Right lobe of liver (tissue), 6 donors: ENCODE data around the gene GLS. TPM values are rescaled to one million over a fixed set of nuclear protein-coding genes. Genes with fewer than 3 reads are reported as not detected.

Source experiments
- ATAC-seq, 4 donors: fragments of 200-7000 bp; cut with Tn5 transposase; one replicate each; pipeline ENCODE4 v1.9.1; 2020; ENCODE audit warnings: mild to moderate bottlenecking in 4 of 4, moderate library complexity in 4 of 4
- DNase-seq, 3 donors: peaks; one replicate each; pipeline ENCODE4 v3.0.0-alpha.2; 2020
- H3K27ac ChIP-seq, 3 donors: fragments of 200-600 bp; one replicate each; pipeline ENCODE4 v1.8.0; 2022
- H3K27me3 ChIP-seq, 2 donors: fragments of 200-600 bp; one replicate each; pipeline ENCODE4 v1.8.0; 2022
- H3K36me3 ChIP-seq, 4 donors: fragments of 200-600 bp; sonication (generic) in 1 of 4; one replicate each; pipeline versions ENCODE4 v1.5.1 to v1.8.0; 2017 to 2022; ENCODE audit warnings: control low read depth in 1 of 4
- H3K4me1 ChIP-seq, 4 donors: fragments of 200-600 bp; sonication (generic) in 1 of 4; one replicate each; pipeline versions ENCODE4 v1.5.1 to v1.8.0; 2017 to 2022; ENCODE audit warnings: control low read depth in 1 of 4
- H3K4me3 ChIP-seq, 3 donors: fragments of 200-600 bp; one replicate each; pipeline ENCODE4 v1.8.0; 2022
- H3K9me3 ChIP-seq, 4 donors: fragments of 200-600 bp; sonication (generic) in 1 of 4; one replicate each; pipeline versions ENCODE4 v1.5.1 to v1.8.0; 2017 to 2022; ENCODE audit warnings: control low read depth in 1 of 4
- POLR2A ChIP-seq: fragments of 450-650 bp; IDR thresholded peaks from one replicate; pipeline ENCODE4 v1.6.1; 2017; ENCODE audit warnings: antibody characterized with exemption, mild to moderate bottlenecking
- WGBS: methylation state at CpG from one replicate; pipeline ENCODE4 v1.1.6; 2018; ENCODE audit warnings: low coverage, low lambda C conversion rate; ENCODE audit not compliant: insufficient coverage; ENCODE audit errors: missing lambda C conversion rate; 5-methylcytosine and 5-hydroxymethylcytosine counted together
- intact Hi-C, 2 donors: fragments of 100-400 bp; cut with DNase I; formaldehyde crosslinking; loops; one replicate each; pipeline versions ENCODE4 v1.11.2 to v1.14.1; 2022
- total RNA-seq, 6 experiments: library from RNA; depleted of rRNA in 2 of 6; stranded (reverse); fragments of >200 nt in 2 of 6; fragmentation: NEBNext Ultra II Directional in 3 of 6; extraction: Animal tissue kit (Norgen Biotek cat#: 25700) in 3 of 6; gene quantifications; one replicate each; pipeline versions ENCODE4 v1.1.0 to v1.2.4, GENCODE V29; 2016 to 2023
- TF ChIP-seq, protein P1 (sequence below), 4 donors: fragments of 200-600 bp in 3 of 4; fragments of 450-650 bp in 1 of 4; IDR thresholded peaks; one replicate each; pipeline versions ENCODE4 v1.5.1 to v1.8.0; 2016 to 2022; ENCODE audit warnings: antibody characterized with exemption in 4 of 4, mild to moderate bottlenecking in 2 of 4
- donor health status: DM: no; HTN: yes; CAD: no.
- donor health status: DM: no; HTN: no; CAD: no.
- donor health status: DM: no; HTN: no; CAD: no.
- donor health status: DM: no; HTN: yes; CAD: no.
- donor health status: DM: no; HTN: yes; CAD: no.

The GLS gene
- total RNA-seq, 6 experiments from 2014 or later: 6.6 to 25.0 (median 16.9) TPM

DNA sequence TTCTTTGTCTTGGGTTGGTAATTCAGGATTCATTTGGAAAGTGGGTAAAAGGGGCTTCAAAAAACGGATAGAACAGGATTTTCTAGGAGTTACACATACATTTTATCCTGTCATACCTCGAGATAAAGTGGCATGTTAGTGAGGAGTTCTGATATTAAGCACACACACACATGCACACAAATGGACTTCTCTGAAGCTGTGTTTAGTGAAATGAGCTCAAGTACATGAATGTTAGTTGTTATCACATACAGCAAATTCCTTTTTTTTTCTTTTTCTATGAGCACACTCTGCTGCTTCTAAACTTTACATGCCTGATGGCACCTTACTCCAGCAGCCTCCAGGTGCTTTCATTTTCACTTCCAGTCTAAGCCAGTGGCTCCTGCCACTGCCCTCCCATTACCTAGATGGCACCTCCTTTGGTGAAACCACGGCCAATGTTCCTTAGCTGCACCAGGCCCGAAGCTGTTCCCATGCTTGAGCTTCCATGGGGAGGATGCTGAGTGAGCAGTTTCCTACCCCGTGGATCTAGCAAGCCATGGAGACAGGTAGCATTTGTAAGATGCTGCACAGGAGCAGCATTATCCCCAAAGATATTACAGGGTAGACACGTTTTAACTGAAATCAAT lies 83.7 kb downstream of the GLS start:
- WGBS: 81% methylated on average over 5 of the region's 6 CpGs
- no peak overlapping the region for H3K27ac ChIP-seq
- peaks cover 0 to 3% (median 0%) of the 10 kb centered on the region in 4 donors for H3K4me1 ChIP-seq
- intact Hi-C loops: no loop called here
- H3K4me3 ChIP-seq: no peak overlapping the region
- peaks cover 0 to 50% (median 19%) of the 10 kb centered on the region in 4 donors for H3K36me3 ChIP-seq
- H3K9me3 ChIP-seq: no peaks in the 10 kb centered on the region
- no peaks in the 10 kb centered on the region for H3K27me3 ChIP-seq
- DNase-seq: no peak
- no peak for TF ChIP-seq POLR2A
- TF ChIP-seq, protein P1, sequence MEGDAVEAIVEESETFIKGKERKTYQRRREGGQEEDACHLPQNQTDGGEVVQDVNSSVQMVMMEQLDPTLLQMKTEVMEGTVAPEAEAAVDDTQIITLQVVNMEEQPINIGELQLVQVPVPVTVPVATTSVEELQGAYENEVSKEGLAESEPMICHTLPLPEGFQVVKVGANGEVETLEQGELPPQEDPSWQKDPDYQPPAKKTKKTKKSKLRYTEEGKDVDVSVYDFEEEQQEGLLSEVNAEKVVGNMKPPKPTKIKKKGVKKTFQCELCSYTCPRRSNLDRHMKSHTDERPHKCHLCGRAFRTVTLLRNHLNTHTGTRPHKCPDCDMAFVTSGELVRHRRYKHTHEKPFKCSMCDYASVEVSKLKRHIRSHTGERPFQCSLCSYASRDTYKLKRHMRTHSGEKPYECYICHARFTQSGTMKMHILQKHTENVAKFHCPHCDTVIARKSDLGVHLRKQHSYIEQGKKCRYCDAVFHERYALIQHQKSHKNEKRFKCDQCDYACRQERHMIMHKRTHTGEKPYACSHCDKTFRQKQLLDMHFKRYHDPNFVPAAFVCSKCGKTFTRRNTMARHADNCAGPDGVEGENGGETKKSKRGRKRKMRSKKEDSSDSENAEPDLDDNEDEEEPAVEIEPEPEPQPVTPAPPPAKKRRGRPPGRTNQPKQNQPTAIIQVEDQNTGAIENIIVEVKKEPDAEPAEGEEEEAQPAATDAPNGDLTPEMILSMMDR (IDR thresholded peaks at IDR 0.05): no peak
- peak in 3 of 4 donors; percentile 17 to 54 (median 42) for ATAC-seq

DNA sequence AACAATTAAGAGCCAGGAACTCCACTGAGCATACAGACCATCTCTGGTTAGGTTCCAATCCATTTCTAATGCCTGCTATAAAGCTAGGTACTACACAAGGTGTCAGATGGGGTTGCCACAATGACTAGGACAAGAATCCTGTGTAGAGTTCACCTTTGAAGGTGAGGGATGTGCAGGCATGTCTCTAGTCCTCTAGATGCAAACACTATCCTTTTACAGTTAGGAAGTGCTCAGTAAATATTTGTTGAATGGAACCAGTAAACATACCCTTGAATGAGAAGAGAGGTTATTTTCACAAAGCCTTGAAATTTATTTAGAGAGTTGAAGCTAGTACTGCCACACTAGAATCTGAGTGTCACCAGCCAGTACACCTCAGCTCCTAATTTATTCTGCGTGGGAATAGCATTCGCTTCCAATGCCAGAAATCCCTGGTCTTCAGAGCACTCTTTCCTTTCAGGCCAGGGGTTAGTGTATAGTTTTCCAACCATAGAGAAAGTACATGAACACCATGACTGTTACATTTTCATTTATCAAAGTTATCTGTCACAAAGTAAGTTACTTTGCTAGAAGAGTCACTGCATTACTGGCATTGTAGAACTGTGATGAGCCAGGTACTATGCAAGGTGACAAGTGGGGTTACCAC lies 85.1 kb downstream of the GLS start:
- H3K9me3 ChIP-seq: no peaks in the 10 kb centered on the region

DNA sequence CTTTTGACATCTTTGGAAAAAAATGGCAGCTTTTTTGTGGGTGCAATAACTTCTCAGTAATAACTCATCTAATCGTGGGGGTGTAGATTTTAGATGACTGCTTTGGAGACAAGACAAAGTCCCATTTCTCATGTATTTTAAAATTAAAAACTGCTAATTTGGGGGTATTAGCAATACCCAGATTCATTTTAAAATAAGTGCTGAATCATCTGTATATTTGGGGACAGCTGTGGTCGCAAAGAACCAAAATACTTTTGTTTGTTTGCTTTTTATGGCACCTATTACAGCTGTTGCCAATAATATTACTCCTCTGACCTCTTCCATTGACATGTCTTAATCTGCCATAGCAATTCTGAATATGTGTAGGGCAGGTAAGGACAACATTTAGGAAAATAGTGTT lies 87.9 kb downstream of the GLS start:
- H3K4me1 ChIP-seq: peaks cover 0 to 3% (median 0%) of the 10 kb centered on the region in 4 donors
- H3K9me3 ChIP-seq: no peaks in the 10 kb centered on the region
- TF ChIP-seq, protein P1 (IDR thresholded peaks at IDR 0.05): no peak
- no peak for TF ChIP-seq POLR2A
- no peak overlapping the region for H3K4me3 ChIP-seq
- intact Hi-C loops: no loop called here
- ATAC-seq (no peak), DNase-seq (no peak)
- 92% methylated on average over 2 of the region's 2 CpGs for WGBS
- peaks cover 6 to 83% (median 38%) of the 10 kb centered on the region in 4 donors for H3K36me3 ChIP-seq
- no peaks in the 10 kb centered on the region for H3K27me3 ChIP-seq
- H3K27ac ChIP-seq: no peak overlapping the region

More for the DNA sequence above, 85.1 kb downstream of the GLS start:
- Histone ChIP-seq H3K27me3 (no peaks in the 10 kb centered on the region), H3K4me3 (no peak overlapping the region), H3K4me1 (peaks cover 0 to 3% (median 0%) of the 10 kb centered on the region in 4 donors), H3K27ac (no peak overlapping the region), H3K36me3 (peaks cover 6 to 64% (median 26%) of the 10 kb centered on the region in 4 donors)
- DNase-seq: no peak
- ATAC-seq: peak in 1 of 4 donors; percentile 16
- WGBS: 80% methylated on average over 1 of the region's 2 CpGs
- intact Hi-C loops: no loop called here
- TF ChIP-seq, protein P1 (IDR thresholded peaks at IDR 0.05): no peak
- TF ChIP-seq POLR2A: no peak

DNA sequence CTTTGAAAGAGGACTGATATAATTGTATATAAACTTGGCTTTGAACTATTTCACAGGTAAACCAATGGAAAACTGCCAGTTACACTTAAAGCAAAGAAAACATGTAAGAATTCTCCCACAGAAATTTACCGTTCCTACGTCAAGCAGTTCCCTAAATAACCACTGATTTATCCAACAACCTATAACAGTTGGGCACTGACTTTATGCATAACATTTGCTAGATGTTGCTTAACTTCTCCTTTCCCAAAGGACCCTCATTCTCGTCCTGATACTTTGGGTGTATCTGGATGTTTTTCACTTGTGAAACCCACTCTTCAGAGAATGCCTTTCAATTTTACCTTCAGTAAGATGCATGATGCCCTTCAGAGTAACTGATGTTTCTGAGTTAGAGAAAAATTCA lies 89.5 kb downstream of the GLS start:
- ATAC-seq: no peak
- intact Hi-C loops: no loop called here
- H3K27me3 ChIP-seq: no peaks in the 10 kb centered on the region
- no peaks in the 10 kb centered on the region for H3K9me3 ChIP-seq
- DNase-seq: no peak
- no peak for TF ChIP-seq POLR2A
- TF ChIP-seq, protein P1 (IDR thresholded peaks at IDR 0.05): no peak
- H3K4me1 ChIP-seq: peaks cover 0 to 3% (median 0%) of the 10 kb centered on the region in 4 donors
- H3K27ac ChIP-seq: no peak overlapping the region
- WGBS: 64% methylated on average over 3 of the region's 3 CpGs
- peaks cover 6 to 88% (median 42%) of the 10 kb centered on the region in 4 donors for H3K36me3 ChIP-seq
- H3K4me3 ChIP-seq: no peak overlapping the region
